Esophagus (tissue), 2 donors: ENCODE measurements around the gene TXNRD1. TPM values are rescaled to one million over a fixed set of nuclear protein-coding genes. Genes with fewer than 3 reads are reported as not detected.

ENCODE experiments used
- H3K27ac ChIP-seq, 2 donors: one replicate each; pipeline ENCODE4 v1.5.1; 2013; ENCODE audit warnings: low read depth in 2 of 2, mild to moderate bottlenecking in 2 of 2, inconsistent platforms in 1 of 2, low read length in 1 of 2, moderate library complexity in 1 of 2
- H3K27me3 ChIP-seq, 2 donors: one replicate each; pipeline ENCODE4 v1.6.1; 2013; ENCODE audit warnings: low read length in 2 of 2, control low read depth in 1 of 2, mild to moderate bottlenecking in 1 of 2; ENCODE audit not compliant: insufficient read depth in 2 of 2, control insufficient read depth in 1 of 2
- H3K36me3 ChIP-seq, 2 donors: one replicate each; pipeline ENCODE4 v1.6.1; 2013; ENCODE audit warnings: low read length in 1 of 2; ENCODE audit not compliant: control insufficient read depth in 2 of 2, insufficient read depth in 2 of 2
- H3K4me1 ChIP-seq, 2 donors: one replicate each; pipeline ENCODE4 v1.6.1; 2013; ENCODE audit warnings: low read length in 1 of 2; ENCODE audit not compliant: control insufficient read depth in 2 of 2, insufficient read depth in 2 of 2
- H3K4me3 ChIP-seq, 2 donors: one replicate each; pipeline ENCODE4 v1.5.1; 2013; ENCODE audit warnings: low read length in 2 of 2, mild to moderate bottlenecking in 2 of 2, low read depth in 1 of 2, moderate library complexity in 1 of 2
- H3K9me3 ChIP-seq, 2 donors: one replicate each; pipeline ENCODE4 v1.6.1; 2013; ENCODE audit warnings: mild to moderate bottlenecking in 2 of 2, low read depth in 1 of 2, low read length in 1 of 2, moderate library complexity in 1 of 2; ENCODE audit not compliant: control insufficient read depth in 2 of 2, insufficient read depth in 1 of 2
- WGBS, 2 donors: extraction: QIAGEN DNeasy Blood & Tissue Kit; methylation state at CpG; one replicate each; pipeline ENCODE4 v1.1.7; 2013; 5-methylcytosine and 5-hydroxymethylcytosine counted together
- polyA plus RNA-seq, 2 donors: library from polyadenylated mRNA; stranded (reverse); fragments of 200-250 nt; gene quantifications; one replicate each; pipeline ENCODE4 v1.2.3, GENCODE V29; 2013
- donor health status: healthy with polysubstance abuse.
- donor health status: Bipolar disorder and iron deficiency.

The TXNRD1 gene
- polyA plus RNA-seq, 2 donors: 8.8 to 20.0 TPM

- Histone ChIP-seq H3K4me3 (no peak overlapping the region), H3K36me3 (no peaks in the 10 kb centered on the region), H3K9me3 (no peaks in the 10 kb centered on the region), H3K27ac (no peak overlapping the region), H3K4me1 (no peaks in the 10 kb centered on the region), H3K27me3 (no peaks in the 10 kb centered on the region)
- WGBS, 2 donors: 91 to 97% methylated on average over 11 of the region's 11 CpGs
These were observed 57.9 kb downstream of the TXNRD1 start for GRCh38 chr12:104273503-104273902.

- Histone ChIP-seq H3K4me3 (no peak overlapping the region), H3K4me1 (no peaks in the 10 kb centered on the region), H3K27ac (no peak overlapping the region), H3K9me3 (no peaks in the 10 kb centered on the region), H3K36me3 (no peaks in the 10 kb centered on the region), H3K27me3 (no peaks in the 10 kb centered on the region)
- 59 to 74% methylated on average over 4 of the region's 4 CpGs for WGBS, 2 donors
These were observed 59.2 kb downstream of the TXNRD1 start for GRCh38 chr12:104274811-104275210.

DNA sequence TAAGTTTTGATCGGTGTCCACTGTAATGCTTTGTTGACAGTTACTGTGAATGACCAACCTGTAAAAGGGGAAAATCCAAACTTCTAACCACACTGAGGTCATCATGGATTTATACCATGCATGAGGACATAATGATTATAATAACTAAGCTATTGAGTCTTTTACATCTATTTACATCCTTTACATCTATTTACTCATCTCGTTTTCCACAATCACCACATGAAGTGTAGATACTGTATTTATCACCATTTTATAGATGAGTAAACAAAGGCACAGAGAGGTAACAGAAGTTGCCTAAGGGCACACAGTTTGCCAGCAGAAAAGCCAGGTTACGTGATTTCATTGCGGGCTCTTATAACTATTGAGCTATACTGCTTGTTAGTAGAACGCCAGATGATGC is 60.1 kb downstream of the TXNRD1 start:
- WGBS, 2 donors: 50% methylated on average over 5 of the region's 5 CpGs
- H3K36me3 ChIP-seq: no peaks in the 10 kb centered on the region
- no peaks in the 10 kb centered on the region for H3K4me1 ChIP-seq
- H3K9me3 ChIP-seq: no peaks in the 10 kb centered on the region
- H3K4me3 ChIP-seq: no peak overlapping the region
- H3K27ac ChIP-seq: no peak overlapping the region
- H3K27me3 ChIP-seq: no peaks in the 10 kb centered on the region

GRCh38 chr12:104276273-104277131 is 60.9 kb downstream of the TXNRD1 start:
- H3K4me1 ChIP-seq: no peaks in the 10 kb centered on the region
- no peaks in the 10 kb centered on the region for H3K36me3 ChIP-seq
- peak overlapping the region in 1 of 2 donors; percentile 23 for H3K4me3 ChIP-seq
- 65 to 71% methylated on average over 8 of the region's 8 CpGs for WGBS, 2 donors
- no peaks in the 10 kb centered on the region for H3K9me3 ChIP-seq
- H3K27ac ChIP-seq: peak overlapping the region; percentile 44 to 57
- H3K27me3 ChIP-seq: no peaks in the 10 kb centered on the region

GRCh38 chr12:104279164-104279563 is 63.6 kb downstream of the TXNRD1 start:
- H3K36me3 ChIP-seq: no peaks in the 10 kb centered on the region
- no peak overlapping the region for H3K27ac ChIP-seq
- H3K4me3 ChIP-seq: no peak overlapping the region
- H3K9me3 ChIP-seq: no peaks in the 10 kb centered on the region
- H3K27me3 ChIP-seq: no peaks in the 10 kb centered on the region
- no peaks in the 10 kb centered on the region for H3K4me1 ChIP-seq

GRCh38 chr12:104280111-104280510 is 64.5 kb downstream of the TXNRD1 start:
- Histone ChIP-seq H3K4me3 (no peak overlapping the region), H3K9me3 (no peaks in the 10 kb centered on the region), H3K27me3 (no peaks in the 10 kb centered on the region), H3K4me1 (no peaks in the 10 kb centered on the region), H3K27ac (no peak overlapping the region), H3K36me3 (no peaks in the 10 kb centered on the region)
- WGBS, 2 donors: 91 to 98% methylated on average over 1 of the region's 1 CpG

GRCh38 chr12:104280717-104281458 is 65.3 kb downstream of the TXNRD1 start:
- 71% methylated on average over 4 of the region's 4 CpGs for WGBS, 2 donors
- no peak overlapping the region for H3K4me3 ChIP-seq
- H3K4me1 ChIP-seq: peaks cover 0 to 2% of the 10 kb centered on the region in 2 donors
- H3K27me3 ChIP-seq: no peaks in the 10 kb centered on the region
- no peaks in the 10 kb centered on the region for H3K36me3 ChIP-seq
- H3K9me3 ChIP-seq: no peaks in the 10 kb centered on the region
- H3K27ac ChIP-seq: no peak overlapping the region

DNA sequence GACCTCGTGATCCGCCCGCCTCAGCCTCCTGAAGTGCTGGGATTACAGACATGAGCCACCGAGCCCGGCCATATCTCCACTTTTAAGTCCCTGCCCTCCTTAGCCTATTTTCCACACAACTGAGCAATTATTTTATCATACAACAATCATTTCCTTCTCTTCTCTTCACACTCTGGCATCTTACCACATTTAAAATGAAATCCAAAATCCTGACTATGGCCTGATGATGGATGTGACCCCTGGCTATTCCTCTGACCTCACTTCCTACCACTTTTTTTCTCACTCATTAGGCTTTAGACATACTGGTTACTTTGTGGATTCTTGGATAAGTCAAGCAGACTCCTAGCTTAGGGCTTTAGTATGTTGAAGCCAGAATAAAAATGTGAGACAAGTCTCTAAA is 66.1 kb downstream of the TXNRD1 start:
- Histone ChIP-seq H3K9me3 (no peaks in the 10 kb centered on the region), H3K27me3 (no peaks in the 10 kb centered on the region), H3K4me1 (peaks cover 0 to 2% of the 10 kb centered on the region in 2 donors), H3K27ac (no peak overlapping the region), H3K36me3 (no peaks in the 10 kb centered on the region), H3K4me3 (no peak overlapping the region)
- WGBS, 2 donors: 90 to 96% methylated on average over 5 of the region's 5 CpGs

DNA sequence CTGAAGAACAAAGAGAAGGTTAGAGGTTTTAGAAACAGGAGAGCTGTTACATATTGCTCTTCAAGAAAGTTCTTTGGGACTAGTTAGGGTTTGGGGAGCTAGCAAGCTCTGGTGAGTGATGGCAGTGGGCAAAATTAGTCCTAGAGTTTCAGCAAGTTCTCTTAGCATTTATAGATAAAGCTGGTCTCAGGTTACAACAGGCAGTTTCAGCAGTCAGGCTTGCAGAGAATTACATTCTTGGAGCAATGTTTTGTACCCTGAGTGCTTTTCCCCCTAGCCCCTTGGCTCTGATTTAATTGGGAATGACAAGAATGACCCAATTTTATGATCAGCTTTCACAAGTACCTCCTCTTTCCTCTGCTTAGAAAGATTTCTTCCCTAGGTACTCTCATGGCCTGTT is 66.5 kb downstream of the TXNRD1 start:
- Histone ChIP-seq H3K9me3 (no peaks in the 10 kb centered on the region), H3K27me3 (no peaks in the 10 kb centered on the region), H3K4me1 (peaks cover 0 to 2% of the 10 kb centered on the region in 2 donors), H3K36me3 (no peaks in the 10 kb centered on the region), H3K27ac (no peak overlapping the region), H3K4me3 (no peak overlapping the region)
